Femur (tissue), 1 donor: ENCODE measurements around the gene FREM3.
"Not testable (repeated sequence)": the region's sequence is repeated elsewhere in the genome, so short reads cannot be mapped to it uniquely, and the experiment has no call there.

Source experiments
- DNase-seq: peaks from one replicate; pipeline ENCODE4 v3.0.0-alpha.2; 2017

FREM3 gene

GRCh38 chr4:143700416-143701352 is at the start of gene FREM3:
TSS of gene FREM3 (minus strand) at chr4:143700675. CDS start at chr4:143700675, 0 bp downstream.
- no peak for DNase-seq

- DNase-seq, result no peak
Observed at GRCh38 chr4:143745874-143746273, 45.4 kb upstream of the FREM3 start.

GRCh38 chr4:143743591-143743990 is 43.1 kb upstream of the FREM3 start:
- no peak for DNase-seq

GRCh38 chr4:143742834-143743233 is 42.4 kb upstream of the FREM3 start:
- DNase-seq, result no peak

GRCh38 chr4:143736861-143737260 is 36.4 kb upstream of the FREM3 start:
- DNase-seq, result no peak

- not testable (repeated sequence) for DNase-seq
Observed at GRCh38 chr4:143736061-143736460, 35.6 kb upstream of the FREM3 start.

GRCh38 chr4:143728166-143728565 is 27.7 kb upstream of the FREM3 start:
- DNase-seq, result no peak

GRCh38 chr4:143726714-143727113 is 26.2 kb upstream of the FREM3 start:
- no peak for DNase-seq

GRCh38 chr4:143721317-143721716 is 20.8 kb upstream of the FREM3 start:
- no peak for DNase-seq

- not testable (repeated sequence) for DNase-seq
Observed at GRCh38 chr4:143718748-143719147, 18.3 kb upstream of the FREM3 start.

- no peak for DNase-seq
Observed at GRCh38 chr4:143713955-143714625, 13.6 kb upstream of the FREM3 start.

- no peak for DNase-seq
Observed at GRCh38 chr4:143713553-143713952, 13.1 kb upstream of the FREM3 start.

GRCh38 chr4:143712155-143712550 is 11.7 kb upstream of the FREM3 start:
- no peak for DNase-seq

GRCh38 chr4:143711543-143712154 is 11.2 kb upstream of the FREM3 start:
- DNase-seq, result no peak

- DNase-seq, result no peak
Observed at GRCh38 chr4:143701365-143701764, 890 bp upstream of the FREM3 start.

- DNase-seq, result peak; percentile 37
Observed at GRCh38 chr4:143700046-143700415, 444 bp downstream of the FREM3 start.

- DNase-seq, result no peak
Observed at GRCh38 chr4:143699331-143700045, 987 bp downstream of the FREM3 start.

GRCh38 chr4:143693856-143694255 is 6.6 kb downstream of the FREM3 start:
- DNase-seq, result no peak

- no peak for DNase-seq
Observed at GRCh38 chr4:143692241-143692640, 8.2 kb downstream of the FREM3 start.

- DNase-seq, result no peak
Observed at GRCh38 chr4:143679434-143679833, 21.0 kb downstream of the FREM3 start.

- not testable (repeated sequence) for DNase-seq
Observed at GRCh38 chr4:143673629-143674028, 26.8 kb downstream of the FREM3 start.

- DNase-seq, result no peak
Observed at GRCh38 chr4:143668930-143669552, 31.4 kb downstream of the FREM3 start.
